CD4-positive, alpha-beta T cell (primary cell): ENCODE measurements around the gene FGGY. TPM values are rescaled to one million over a fixed set of nuclear protein-coding genes. Genes with fewer than 3 reads are reported as not detected.
A peak's percentile ranks its signal among the peaks of the same experiment; 100 is the strongest.
"Not testable (repeated sequence)": the region's sequence is repeated elsewhere in the genome, so short reads cannot be mapped to it uniquely, and the experiment has no call there.

Source experiments
- ATAC-seq: fragments of 200-7000 bp; cut with Tn5 transposase; one replicate; pipeline ENCODE4 v1.10.0; 2022; ENCODE audit warnings: mild to moderate bottlenecking; ENCODE audit not compliant: poor library complexity
- CTCF ChIA-PET: fragments of 350-600 bp; sonication (Branson Sonifier 250); formaldehyde crosslinking; loops from one replicate; lab custom pipeline; 2021; ENCODE audit warnings: antibody characterized with exemption, inconsistent platforms; lab: Charles Lee
- POLR2A ChIA-PET: fragments of 350-600 bp; sonication (Branson Sonifier 250); formaldehyde crosslinking; loops from one replicate; lab custom pipeline; 2021; ENCODE audit warnings: antibody characterized with exemption, inconsistent platforms; lab: Charles Lee
- DNase-seq, 14 experiments: peaks; one replicate each; pipeline ENCODE4 v3.0.0-alpha.2; 2013 to 2020; ENCODE audit warnings: mixed read lengths in 2 of 14
- H3K27ac ChIP-seq, 2 donors: one replicate each; pipeline versions ENCODE4 v1.5.1 to v1.7.0; 2013; ENCODE audit warnings: low read length in 2 of 2, low read depth in 1 of 2, mild to moderate bottlenecking in 1 of 2
- H3K27me3 ChIP-seq, 2 experiments: 1 replicate in 1 of 2; 2 replicates in 1 of 2; pipeline versions ENCODE4 v1.6.1 to v1.7.0; 2013; ENCODE audit warnings: low read length in 2 of 2, control low read depth in 1 of 2, mild to moderate bottlenecking in 1 of 2, moderate library complexity in 1 of 2; ENCODE audit not compliant: insufficient read depth in 2 of 2, control insufficient read depth in 1 of 2
- H3K36me3 ChIP-seq: one replicate; pipeline ENCODE4 v1.6.1; 2013; ENCODE audit warnings: low read length, control low read depth; ENCODE audit not compliant: insufficient read depth
- H3K4me1 ChIP-seq: one replicate; pipeline ENCODE4 v1.6.1; 2013; ENCODE audit warnings: low read length, control low read depth; ENCODE audit not compliant: insufficient read depth
- H3K4me3 ChIP-seq: one replicate; pipeline ENCODE4 v1.5.1; 2013; ENCODE audit warnings: mild to moderate bottlenecking, low read length, moderate library complexity
- H3K9me3 ChIP-seq, 2 experiments: 1 replicate in 1 of 2; 2 replicates in 1 of 2; pipeline versions ENCODE4 v1.6.1 to v1.7.0; 2013; ENCODE audit warnings: low read length in 2 of 2, mild to moderate bottlenecking in 2 of 2, control low read depth in 1 of 2, moderate library complexity in 1 of 2; ENCODE audit not compliant: control insufficient read depth in 1 of 2, insufficient read depth in 1 of 2
- H3K27ac Mint-ChIP-seq: one replicate; pipeline ENCODE4 v1.8.0; 2020; ENCODE audit warnings: mixed read lengths
- H3K27me3 Mint-ChIP-seq: one replicate; pipeline ENCODE4 v1.8.0; 2021; ENCODE audit warnings: mixed read lengths
- H3K36me3 Mint-ChIP-seq: one replicate; pipeline ENCODE4 v1.8.0; 2021; ENCODE audit warnings: low read depth, mixed read lengths
- H3K4me1 Mint-ChIP-seq: one replicate; pipeline ENCODE4 v1.8.0; 2021; ENCODE audit warnings: low read depth, mixed read lengths
- H3K4me3 Mint-ChIP-seq: one replicate; pipeline ENCODE4 v1.8.0; 2020; ENCODE audit warnings: mild to moderate bottlenecking, mixed read lengths
- H3K9me3 Mint-ChIP-seq: one replicate; pipeline ENCODE4 v1.8.0; 2020; ENCODE audit warnings: mixed read lengths
- CTCF ChIP-seq: fragments of 200-600 bp; IDR thresholded peaks from one replicate; pipeline ENCODE4 v1.8.0; 2022; ENCODE audit warnings: antibody characterized with exemption, mild to moderate bottlenecking
- intact Hi-C, 2 experiments: fragments of 100-400 bp; cut with DNase I in 1 of 2; cut with micrococcal nuclease in 1 of 2; formaldehyde crosslinking; loops; one replicate each; pipeline versions ENCODE4 v1.15.1 to v1.9.0; 2023 to 2025; cut with DNase I, micrococcal nuclease
- polyA plus RNA-seq, 2 donors: library from polyadenylated mRNA; unstranded; fragments of 120-200 nt; gene quantifications; one replicate each; pipeline ENCODE4 v1.2.1, GENCODE V29; 2013
- total RNA-seq, 174 experiments: library from RNA in 2 of 174; stranded (reverse) in 2 of 174; gene quantifications; one replicate each; pipeline ENCODE4 v1.2.3 and lab custom pipeline; 2021 to 2026

Gene FGGY
- total RNA-seq (10 to 100 TPM in 1 of 2 experiments, 1 to 10 TPM in 1; 9.5 to 10.0 TPM), total RNA-seq (lab: John Stamatoyannopoulos, UW) (0.81 to 14.7 (median 4.4) reads per million in 172 experiments)
- polyA plus RNA-seq (2013, experiment 1 of 2) = 2.1 TPM
- 2.2 TPM for polyA plus RNA-seq (2013, experiment 2 of 2)

GRCh38 chr1:59296358-59297256 lies at the start of gene FGGY:
TSS of gene FGGY (plus strand) at chr1:59297094. CDS start at chr1:59321550, 24,456 bp downstream.
- ChIA-PET POLR2A (interaction anchor here (0.6 to 1.8 kb wide), 9 partner anchors 13 to 596 kb away, joined by 3 to 35 read pairs (median 3); partner anchors contain the start of genes HOOK1, JUN and MYSM1), CTCF (no interaction called here)
- no peaks in the 10 kb centered on the region for H3K9me3 ChIP-seq
- peaks cover 10% of the 10 kb centered on the region for H3K4me1 ChIP-seq
- Mint-ChIP-seq H3K4me1 (peaks cover 16% of the 10 kb centered on the region), H3K27ac (peak within 1 kb of the TSS; percentile 85), H3K36me3 (peaks cover 4% of the 10 kb centered on the region), H3K27me3 (no peaks in the 10 kb centered on the region), H3K4me3 (peak within 1 kb of the TSS; percentile 88), H3K9me3 (no peaks in the 10 kb centered on the region)
- no peaks in the 10 kb centered on the region for H3K27me3 ChIP-seq
- intact Hi-C loops = loop anchor here (2.0 to 10.0 kb wide), 3 partner anchors 512 to 752 kb away; partner anchors contain the start of genes JUN (in 2 of the 2), HOOK1 (in 1 of the 2) and OMA1 (in 1 of the 2)
- no peaks in the 10 kb centered on the region for H3K36me3 ChIP-seq
- DNase-seq (peak; percentile 60 to 94 (median 77)), ATAC-seq (peak; percentile 91)
- H3K27ac ChIP-seq = peak within 1 kb of the TSS; percentile 74 to 76
- no peak for TF ChIP-seq CTCF
- peak within 1 kb of the TSS; percentile 80 for H3K4me3 ChIP-seq

GRCh38 chr1:59248758-59249157 lies 48.1 kb upstream of the FGGY start:
- no peaks in the 10 kb centered on the region for H3K36me3 ChIP-seq
- H3K9me3 ChIP-seq = peaks cover 5 to 8% of the 10 kb centered on the region in 2 experiments
- H3K27ac Mint-ChIP-seq = no peak overlapping the region
- no peaks in the 10 kb centered on the region for H3K36me3 Mint-ChIP-seq
- no peak overlapping the region for H3K4me3 Mint-ChIP-seq
- no peaks in the 10 kb centered on the region for H3K4me1 ChIP-seq
- no peak overlapping the region for H3K27ac ChIP-seq
- no peak for DNase-seq
- no peak for TF ChIP-seq CTCF
- ChIA-PET POLR2A (no interaction called here), CTCF (no interaction called here)
- H3K9me3 Mint-ChIP-seq = peaks cover 15% of the 10 kb centered on the region
- ATAC-seq = no peak
- intact Hi-C loops = no loop called here
- no peaks in the 10 kb centered on the region for H3K27me3 Mint-ChIP-seq
- no peaks in the 10 kb centered on the region for H3K27me3 ChIP-seq
- no peaks in the 10 kb centered on the region for H3K4me1 Mint-ChIP-seq
- H3K4me3 ChIP-seq = no peak overlapping the region

GRCh38 chr1:59249396-59250137 lies 47.3 kb upstream of the FGGY start:
- ATAC-seq (no peak), DNase-seq (no peak)
- Mint-ChIP-seq H3K27me3 (no peaks in the 10 kb centered on the region), H3K4me3 (no peak overlapping the region), H3K27ac (no peak overlapping the region), H3K36me3 (no peaks in the 10 kb centered on the region), H3K4me1 (no peaks in the 10 kb centered on the region), H3K9me3 (peaks cover 12% of the 10 kb centered on the region)
- H3K4me3 ChIP-seq = no peak overlapping the region
- no peaks in the 10 kb centered on the region for H3K4me1 ChIP-seq
- POLR2A ChIA-PET = no interaction called here
- H3K27me3 ChIP-seq = no peaks in the 10 kb centered on the region
- intact Hi-C loops = no loop called here
- CTCF ChIA-PET = no interaction called here
- no peak overlapping the region for H3K27ac ChIP-seq
- H3K9me3 ChIP-seq = peaks cover 5 to 8% of the 10 kb centered on the region in 2 experiments
- no peak for TF ChIP-seq CTCF
- H3K36me3 ChIP-seq = no peaks in the 10 kb centered on the region

DNA sequence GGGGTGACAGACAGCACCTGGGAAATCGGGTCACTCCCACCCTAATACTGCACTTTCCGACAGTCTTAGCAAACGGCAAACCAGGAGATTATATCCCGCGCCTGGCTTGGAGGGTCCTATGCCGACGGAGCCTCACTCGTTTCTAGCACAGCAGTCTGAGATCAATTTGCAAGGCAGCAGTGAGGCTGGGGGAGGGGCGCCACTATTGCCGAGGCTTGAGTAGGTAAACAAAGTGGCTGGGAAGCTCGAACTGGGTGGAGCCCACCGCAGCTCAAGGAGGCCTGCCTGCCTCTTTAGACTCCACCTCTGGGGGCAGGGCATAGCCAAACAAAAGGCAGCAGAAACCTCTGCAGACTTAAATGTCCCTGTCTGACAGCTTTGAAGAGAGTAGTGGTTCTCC lies 45.8 kb upstream of the FGGY start:
- H3K4me3 Mint-ChIP-seq, H3K27me3 Mint-ChIP-seq, H3K4me3 ChIP-seq, H3K36me3 ChIP-seq, intact Hi-C loops, H3K27ac Mint-ChIP-seq, ATAC-seq, H3K9me3 ChIP-seq, H3K27ac ChIP-seq, H3K36me3 Mint-ChIP-seq, H3K4me1 Mint-ChIP-seq, H3K9me3 Mint-ChIP-seq, DNase-seq, H3K4me1 ChIP-seq, POLR2A ChIA-PET, CTCF ChIA-PET, H3K27me3 ChIP-seq: not testable (repeated sequence)
